PC-9 (cell line): ENCODE results near the gene GSKIP.

ENCODE experiments used
- EZH2 ChIP-seq: fragments of 200-600 bp; sonication (generic); IDR thresholded peaks from 2 replicates; pipeline ENCODE4 v1.8.0; 2017; ENCODE audit warnings: antibody characterized with exemption, low read depth
- TF ChIP-seq, protein P1 (sequence below): fragments of 200-600 bp; sonication (generic); conservative IDR thresholded peaks from 2 replicates; pipeline ENCODE4 v1.6.1; 2017; ENCODE audit warnings: mixed run types, antibody characterized with exemption, mild to moderate bottlenecking, moderate library complexity

GRCh38 chr14:96390965-96391292 is 27.6 kb downstream of the GSKIP start:
- TF ChIP-seq, protein P1, sequence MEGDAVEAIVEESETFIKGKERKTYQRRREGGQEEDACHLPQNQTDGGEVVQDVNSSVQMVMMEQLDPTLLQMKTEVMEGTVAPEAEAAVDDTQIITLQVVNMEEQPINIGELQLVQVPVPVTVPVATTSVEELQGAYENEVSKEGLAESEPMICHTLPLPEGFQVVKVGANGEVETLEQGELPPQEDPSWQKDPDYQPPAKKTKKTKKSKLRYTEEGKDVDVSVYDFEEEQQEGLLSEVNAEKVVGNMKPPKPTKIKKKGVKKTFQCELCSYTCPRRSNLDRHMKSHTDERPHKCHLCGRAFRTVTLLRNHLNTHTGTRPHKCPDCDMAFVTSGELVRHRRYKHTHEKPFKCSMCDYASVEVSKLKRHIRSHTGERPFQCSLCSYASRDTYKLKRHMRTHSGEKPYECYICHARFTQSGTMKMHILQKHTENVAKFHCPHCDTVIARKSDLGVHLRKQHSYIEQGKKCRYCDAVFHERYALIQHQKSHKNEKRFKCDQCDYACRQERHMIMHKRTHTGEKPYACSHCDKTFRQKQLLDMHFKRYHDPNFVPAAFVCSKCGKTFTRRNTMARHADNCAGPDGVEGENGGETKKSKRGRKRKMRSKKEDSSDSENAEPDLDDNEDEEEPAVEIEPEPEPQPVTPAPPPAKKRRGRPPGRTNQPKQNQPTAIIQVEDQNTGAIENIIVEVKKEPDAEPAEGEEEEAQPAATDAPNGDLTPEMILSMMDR = no peak
- no peak for TF ChIP-seq EZH2
